ENCODE results near the gene PAPPA2.

DNA sequence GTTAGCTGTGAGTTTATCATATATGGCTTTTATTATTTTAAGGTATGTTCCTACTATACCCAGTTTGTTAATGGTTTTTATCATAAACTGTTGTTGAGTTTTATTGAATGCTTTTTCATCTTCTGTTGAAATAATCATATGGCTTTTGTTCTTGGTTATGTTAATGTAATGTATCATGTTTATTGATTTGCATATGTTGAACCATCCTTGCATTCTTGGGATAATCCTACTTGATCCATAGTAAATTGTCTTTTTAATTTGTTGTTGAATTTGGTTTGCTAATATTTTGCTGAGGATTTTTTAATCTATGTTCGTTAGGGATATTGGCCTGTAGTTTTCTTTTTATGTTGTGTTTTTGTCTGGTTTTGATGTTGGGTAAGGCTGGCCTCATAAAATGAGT is 185.6 kb downstream of the PAPPA2 start:
- TF ChIP-seq, protein P1, sequence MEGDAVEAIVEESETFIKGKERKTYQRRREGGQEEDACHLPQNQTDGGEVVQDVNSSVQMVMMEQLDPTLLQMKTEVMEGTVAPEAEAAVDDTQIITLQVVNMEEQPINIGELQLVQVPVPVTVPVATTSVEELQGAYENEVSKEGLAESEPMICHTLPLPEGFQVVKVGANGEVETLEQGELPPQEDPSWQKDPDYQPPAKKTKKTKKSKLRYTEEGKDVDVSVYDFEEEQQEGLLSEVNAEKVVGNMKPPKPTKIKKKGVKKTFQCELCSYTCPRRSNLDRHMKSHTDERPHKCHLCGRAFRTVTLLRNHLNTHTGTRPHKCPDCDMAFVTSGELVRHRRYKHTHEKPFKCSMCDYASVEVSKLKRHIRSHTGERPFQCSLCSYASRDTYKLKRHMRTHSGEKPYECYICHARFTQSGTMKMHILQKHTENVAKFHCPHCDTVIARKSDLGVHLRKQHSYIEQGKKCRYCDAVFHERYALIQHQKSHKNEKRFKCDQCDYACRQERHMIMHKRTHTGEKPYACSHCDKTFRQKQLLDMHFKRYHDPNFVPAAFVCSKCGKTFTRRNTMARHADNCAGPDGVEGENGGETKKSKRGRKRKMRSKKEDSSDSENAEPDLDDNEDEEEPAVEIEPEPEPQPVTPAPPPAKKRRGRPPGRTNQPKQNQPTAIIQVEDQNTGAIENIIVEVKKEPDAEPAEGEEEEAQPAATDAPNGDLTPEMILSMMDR (conservative IDR thresholded peaks at IDR 0.05 in 1 of 2, IDR thresholded peaks at IDR 0.05 in 1 of 2; ENCODE audit: low read depth in 1 of 2, low read length in 2 of 2): no peak
- TF ChIP-seq EZH2 (IDR thresholded peaks at IDR 0.05; ENCODE audit: low read length, missing control alignments): no peak

Measured in fibroblast of lung (primary cell).